Measurements from ENCODE around the gene CENPT. TPM values are rescaled to one million over a fixed set of nuclear protein-coding genes. Genes with fewer than 3 reads are reported as not detected.

CENPT gene
- total RNA-seq, 1 experiment from 2014 or later, result 30.1 TPM

- DNase-seq (ENCODE audit: low read depth), result no peak
Measured at GRCh38 chr16:67811899-67812298, 35.6 kb downstream of the CENPT start.

GRCh38 chr16:67807148-67807682, 40.3 kb downstream of the CENPT start:
- DNase-seq (ENCODE audit: low read depth), result no peak

GRCh38 chr16:67806428-67807147, 40.9 kb downstream of the CENPT start, which contains the start of the genes RANBP10 and TSNAXIP1:
Gene RANBP10, minus strand, starts transcription at chr16:67806560. Its CDS starts 24 bp downstream, at chr16:67806536.
Gene TSNAXIP1, plus strand, starts transcription at chr16:67806889. Its CDS starts 261 bp downstream, at chr16:67807150.
- peak; percentile 100 for DNase-seq (ENCODE audit: low read depth)

GRCh38 chr16:67805718-67806427, 41.6 kb downstream of the CENPT start:
- no peak for DNase-seq (ENCODE audit: low read depth)

- DNase-seq (ENCODE audit: low read depth), result no peak
Measured at GRCh38 chr16:67804853-67805542, 42.5 kb downstream of the CENPT start.

- no peak for DNase-seq (ENCODE audit: low read depth)
Measured at GRCh38 chr16:67803894-67804293, 43.6 kb downstream of the CENPT start.

GRCh38 chr16:67801883-67802282, 45.6 kb downstream of the CENPT start:
- no peak for DNase-seq (ENCODE audit: low read depth)

GRCh38 chr16:67801241-67801640, 46.3 kb downstream of the CENPT start:
- no peak for DNase-seq (ENCODE audit: low read depth)

- DNase-seq (ENCODE audit: low read depth), result no peak
Measured at GRCh38 chr16:67800338-67800926, 47.1 kb downstream of the CENPT start.

GRCh38 chr16:67796099-67796718, 51.3 kb downstream of the CENPT start:
- DNase-seq (ENCODE audit: low read depth), result no peak

GRCh38 chr16:67790071-67790470, 57.4 kb downstream of the CENPT start:
- no peak for DNase-seq (ENCODE audit: low read depth)

- DNase-seq (ENCODE audit: low read depth), result no peak
Measured at GRCh38 chr16:67786491-67786890, 61.0 kb downstream of the CENPT start.

GRCh38 chr16:67783353-67783725, 64.2 kb downstream of the CENPT start:
- DNase-seq (ENCODE audit: low read depth), result no peak

- DNase-seq (ENCODE audit: low read depth), result no peak
Measured at GRCh38 chr16:67782567-67783352, 64.7 kb downstream of the CENPT start.

GRCh38 chr16:67781565-67781921, 66.0 kb downstream of the CENPT start:
- no peak for DNase-seq (ENCODE audit: low read depth)

GRCh38 chr16:67780847-67781564, 66.5 kb downstream of the CENPT start:
- DNase-seq (ENCODE audit: low read depth), result no peak

GRCh38 chr16:67779256-67780014, 68.1 kb downstream of the CENPT start:
- no peak for DNase-seq (ENCODE audit: low read depth)
